ENCODE results near the gene ZBTB7B. TPM values are rescaled to one million over a fixed set of nuclear protein-coding genes. Genes with fewer than 3 reads are reported as not detected.

The ZBTB7B gene
- total RNA-seq, 2 donors from 2014 or later = 30.1 to 34.3 TPM

DNA sequence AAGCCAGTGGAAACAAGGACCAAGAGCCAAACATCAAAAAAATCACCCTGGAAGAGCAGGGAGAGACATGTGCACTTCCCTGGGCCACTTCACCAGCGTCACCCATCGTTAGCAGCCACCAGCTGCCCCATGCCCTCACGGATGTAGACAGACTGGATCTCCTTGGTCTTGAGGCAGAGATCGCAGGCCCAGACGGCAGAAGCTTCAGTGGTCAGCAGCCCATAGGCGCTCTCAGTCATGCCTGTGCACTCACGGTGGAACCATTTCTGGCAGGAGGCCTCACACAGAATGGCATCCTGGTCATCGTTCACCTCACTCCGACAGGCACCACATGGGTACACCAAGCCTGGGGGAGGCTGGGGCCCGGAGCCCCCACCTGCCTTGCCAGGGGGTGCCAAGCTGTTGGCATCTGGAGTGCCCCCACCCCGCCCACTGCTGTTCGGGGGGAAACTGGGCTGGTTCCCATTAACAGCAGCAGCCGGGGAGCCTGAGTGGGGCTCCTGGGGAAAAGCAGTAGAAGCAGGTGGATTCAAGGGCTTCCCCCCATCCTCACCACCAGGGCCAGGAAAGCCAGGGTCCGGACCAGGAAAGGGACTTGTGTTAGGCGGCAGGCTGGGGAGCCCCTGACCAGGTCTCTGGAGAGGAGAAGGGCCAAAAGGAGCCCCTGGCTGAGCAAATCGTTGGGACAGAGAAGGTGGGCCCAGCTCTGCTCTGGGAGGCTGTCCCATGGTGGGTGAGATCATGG is 43.7 kb upstream of the ZBTB7B start:
- no peaks in the 10 kb centered on the region for H3K9me3 ChIP-seq
- no peak overlapping the region for H3K4me3 ChIP-seq
- ATAC-seq = no peak
- no peaks in the 10 kb centered on the region for H3K27me3 ChIP-seq
- peaks cover 0 to 9% of the 10 kb centered on the region in 2 donors for H3K36me3 ChIP-seq (replicated peaks in 1 of 2; ENCODE audit: insufficient read depth in 1 of 2, low read depth in 2 of 2)
- H3K4me1 ChIP-seq = peaks cover 56% of the 10 kb centered on the region
- WGBS, 2 donors = 87 to 91% methylated on average over 12 of the region's 16 CpGs
- DNase-seq = no peak
- TF ChIP-seq POLR2A (IDR thresholded peaks at IDR 0.05) = no peak
- TF ChIP-seq, protein P1, sequence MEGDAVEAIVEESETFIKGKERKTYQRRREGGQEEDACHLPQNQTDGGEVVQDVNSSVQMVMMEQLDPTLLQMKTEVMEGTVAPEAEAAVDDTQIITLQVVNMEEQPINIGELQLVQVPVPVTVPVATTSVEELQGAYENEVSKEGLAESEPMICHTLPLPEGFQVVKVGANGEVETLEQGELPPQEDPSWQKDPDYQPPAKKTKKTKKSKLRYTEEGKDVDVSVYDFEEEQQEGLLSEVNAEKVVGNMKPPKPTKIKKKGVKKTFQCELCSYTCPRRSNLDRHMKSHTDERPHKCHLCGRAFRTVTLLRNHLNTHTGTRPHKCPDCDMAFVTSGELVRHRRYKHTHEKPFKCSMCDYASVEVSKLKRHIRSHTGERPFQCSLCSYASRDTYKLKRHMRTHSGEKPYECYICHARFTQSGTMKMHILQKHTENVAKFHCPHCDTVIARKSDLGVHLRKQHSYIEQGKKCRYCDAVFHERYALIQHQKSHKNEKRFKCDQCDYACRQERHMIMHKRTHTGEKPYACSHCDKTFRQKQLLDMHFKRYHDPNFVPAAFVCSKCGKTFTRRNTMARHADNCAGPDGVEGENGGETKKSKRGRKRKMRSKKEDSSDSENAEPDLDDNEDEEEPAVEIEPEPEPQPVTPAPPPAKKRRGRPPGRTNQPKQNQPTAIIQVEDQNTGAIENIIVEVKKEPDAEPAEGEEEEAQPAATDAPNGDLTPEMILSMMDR (IDR thresholded peaks at IDR 0.05) = no peak
- H3K27ac ChIP-seq = no peak overlapping the region
- intact Hi-C loops (cut with DNase I) = no loop called here

DNA sequence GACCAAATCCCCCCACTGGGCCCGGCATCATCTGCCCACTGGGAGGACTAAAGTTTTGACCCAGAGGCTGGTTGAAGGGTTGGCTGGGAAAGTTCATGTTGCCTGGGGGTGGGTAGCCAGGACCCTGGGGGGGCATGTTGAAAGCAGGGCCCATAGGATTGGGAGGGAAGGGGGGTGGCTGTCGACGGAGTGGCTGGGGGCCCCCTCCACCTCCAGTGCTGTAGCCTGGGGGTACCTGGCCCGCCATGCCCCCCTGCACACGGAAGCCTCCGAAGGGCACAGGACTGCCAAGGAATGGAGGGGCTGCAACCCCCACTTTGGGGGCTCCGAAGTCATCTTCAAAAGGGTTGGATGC is 43.2 kb upstream of the ZBTB7B start:
- DNase-seq = no peak
- Histone ChIP-seq H3K36me3 (replicated peaks in 1 of 2; ENCODE audit: insufficient read depth in 1 of 2, low read depth in 2 of 2) (peaks cover 0 to 10% of the 10 kb centered on the region in 2 donors), H3K27ac (no peak overlapping the region), H3K4me1 (peaks cover 50% of the 10 kb centered on the region), H3K4me3 (no peak overlapping the region), H3K27me3 (no peaks in the 10 kb centered on the region), H3K9me3 (no peaks in the 10 kb centered on the region)
- intact Hi-C loops (cut with DNase I) = no loop called here
- no peak for TF ChIP-seq POLR2A (IDR thresholded peaks at IDR 0.05)
- TF ChIP-seq, protein P1 (IDR thresholded peaks at IDR 0.05) = no peak
- WGBS, 2 donors = 85 to 94% methylated on average over 7 of the region's 7 CpGs
- ATAC-seq = no peak

DNA sequence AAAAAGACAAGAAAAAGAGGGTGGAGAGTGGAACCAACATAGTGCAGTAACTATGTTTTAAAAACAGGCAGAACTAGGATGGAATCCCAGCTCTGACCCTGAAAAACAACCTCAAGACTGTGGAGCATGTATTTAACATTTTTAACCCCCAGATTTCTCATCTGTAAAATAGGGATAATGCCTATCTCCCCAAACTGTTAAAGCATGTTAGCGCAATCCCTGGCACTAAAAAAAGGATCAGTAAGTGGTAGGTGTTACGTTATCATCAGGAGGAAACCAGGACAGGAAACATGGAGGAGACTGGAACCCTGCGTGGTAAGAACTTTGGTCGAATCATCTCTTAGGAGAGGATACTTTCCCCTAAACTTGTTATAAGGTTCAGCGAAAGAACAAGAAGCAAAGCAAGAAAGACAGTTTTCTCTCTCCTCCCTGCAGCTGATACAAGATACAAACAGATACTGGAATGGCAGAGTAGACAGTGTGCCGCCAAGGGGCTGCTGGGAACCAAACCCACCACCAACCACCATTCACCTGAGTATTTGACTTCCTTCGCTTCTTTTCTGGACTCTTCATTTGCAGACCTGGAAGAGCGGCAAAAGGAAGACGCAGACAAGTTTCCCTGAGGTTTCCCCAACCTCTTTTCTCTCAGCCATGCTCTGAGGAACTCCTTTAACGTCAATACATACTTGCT is 42.0 kb upstream of the ZBTB7B start:
- Histone ChIP-seq H3K9me3 (no peaks in the 10 kb centered on the region), H3K4me3 (peak overlapping the region; percentile 95 to 97), H3K4me1 (peaks cover 38% of the 10 kb centered on the region), H3K36me3 (replicated peaks in 1 of 2; ENCODE audit: insufficient read depth in 1 of 2, low read depth in 2 of 2) (peaks cover 0 to 17% of the 10 kb centered on the region in 2 donors), H3K27me3 (no peaks in the 10 kb centered on the region), H3K27ac (peak overlapping the region in 3 of 4 donors; percentile 91 to 99 (median 99))
- DNase-seq = no peak
- ATAC-seq = no peak
- intact Hi-C loops (cut with DNase I) = loop anchor here (5.0 kb wide), 1 partner anchor 52 kb away; no protein-coding TSS in a partner anchor
- TF ChIP-seq, protein P1 (IDR thresholded peaks at IDR 0.05) = no peak
- no peak for TF ChIP-seq POLR2A (IDR thresholded peaks at IDR 0.05)
- 30 to 35% methylated on average over 10 of the region's 10 CpGs for WGBS, 2 donors

DNA sequence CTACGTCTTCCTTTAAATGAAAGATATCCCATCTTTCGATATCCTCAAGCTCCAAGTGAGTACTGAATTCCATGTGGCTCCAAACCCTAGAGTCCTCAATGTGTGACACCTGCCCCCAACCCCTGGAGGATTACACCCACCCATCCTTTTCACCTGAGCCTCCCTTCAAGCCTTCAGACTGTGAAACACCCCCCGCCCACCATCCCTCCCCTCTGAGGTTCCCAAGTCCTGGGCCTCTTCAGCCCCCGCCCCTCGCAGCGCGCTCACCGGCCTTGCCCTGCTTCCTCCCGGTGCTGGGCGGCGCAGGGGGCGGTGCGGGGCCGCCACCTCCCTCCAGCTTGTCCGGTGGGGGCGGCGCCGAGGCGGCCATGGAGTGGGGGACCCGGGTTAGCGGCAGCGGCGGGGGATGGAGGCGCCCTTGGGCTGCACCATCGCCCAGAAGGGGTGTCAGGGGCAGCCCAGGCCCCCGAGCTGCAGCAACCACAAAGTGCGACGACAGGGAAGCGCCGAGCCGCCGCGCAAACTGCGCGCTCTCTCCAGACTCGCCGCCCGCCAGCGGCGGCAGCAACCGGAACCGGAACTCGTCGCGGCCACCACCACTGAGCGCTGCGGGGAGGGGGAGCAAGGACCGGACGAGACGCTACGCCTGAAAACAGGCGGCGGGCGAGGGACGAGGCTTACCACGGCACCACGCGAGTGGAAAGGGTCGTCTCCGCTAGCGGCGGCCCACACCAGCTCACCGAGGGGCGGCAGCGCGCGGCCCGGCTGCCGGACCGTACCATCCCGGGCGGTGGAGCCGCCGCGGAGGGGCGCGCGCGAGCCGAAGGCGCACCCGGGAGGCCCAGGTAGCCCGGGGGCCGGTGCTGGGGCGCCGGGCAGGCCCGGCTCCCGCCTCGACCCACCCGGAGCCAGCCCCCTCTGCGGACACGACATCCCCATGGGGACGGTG is 41.1 kb upstream of the ZBTB7B start, which contains the start of gene PYGO2:
Gene PYGO2, minus strand, starts transcription at position 576 of the 949 bp plus-strand sequence. Its CDS starts 206 bp downstream, at position 370.
- peaks cover 33% of the 10 kb centered on the region for H3K4me1 ChIP-seq
- intact Hi-C loops (cut with DNase I) = loop anchor here (5.0 kb wide), 1 partner anchor 51 kb away; no protein-coding TSS in a partner anchor
- 0 to 1% methylated on average over 15 to 79 of the region's 93 CpGs for WGBS, 2 donors
- peak within 1 kb of the TSS; percentile 91 to 99 (median 98) for H3K27ac ChIP-seq
- H3K4me3 ChIP-seq = peak within 1 kb of the TSS; percentile 95 to 97
- no peaks in the 10 kb centered on the region for H3K9me3 ChIP-seq
- ATAC-seq = peak; percentile 87
- peak; percentile 73 to 79 (median 76) for DNase-seq
- H3K36me3 ChIP-seq (replicated peaks in 1 of 2; ENCODE audit: insufficient read depth in 1 of 2, low read depth in 2 of 2) = peaks cover 0 to 22% of the 10 kb centered on the region in 2 donors
- peak; percentile 63 to 88 (median 86) for TF ChIP-seq POLR2A (IDR thresholded peaks at IDR 0.05)
- TF ChIP-seq, protein P1 (IDR thresholded peaks at IDR 0.05) = peak; percentile 29 to 89 (median 74)
- no peaks in the 10 kb centered on the region for H3K27me3 ChIP-seq

Data from body of pancreas (tissue), 4 donors.